H9 (cell line): Measurements from ENCODE around the gene HERPUD2. TPM values are rescaled to one million over a fixed set of nuclear protein-coding genes. Genes with fewer than 3 reads are reported as not detected.

Source experiments
- DNase-seq: peaks from one replicate; pipeline ENCODE4 v3.0.0-alpha.2; 2017
- H2AFZ ChIP-seq: one replicate; pipeline ENCODE4 v1.6.1; 2013; ENCODE audit warnings: mild to moderate bottlenecking, low read length, control low read depth, moderate library complexity
- H2AK5ac ChIP-seq: 2 replicates; pipeline ENCODE4 v1.6.1; 2013; ENCODE audit warnings: low read length, control low read depth, mixed read lengths; ENCODE audit not compliant: insufficient read length
- H2BK120ac ChIP-seq: one replicate; pipeline ENCODE4 v1.6.1; 2013; ENCODE audit warnings: low read depth, mild to moderate bottlenecking, low read length, control low read depth, inconsistent platforms; ENCODE audit not compliant: poor library complexity, severe bottlenecking
- H2BK12ac ChIP-seq: 2 replicates; pipeline ENCODE4 v1.6.1; 2013; ENCODE audit warnings: low read length, control low read depth, mixed read lengths, low read depth; ENCODE audit not compliant: insufficient read length
- H2BK15ac ChIP-seq: 2 replicates; pipeline ENCODE4 v1.6.1; 2013; ENCODE audit warnings: low read depth, low read length, control low read depth
- H2BK20ac ChIP-seq: one replicate; pipeline ENCODE4 v1.6.1; 2013; ENCODE audit warnings: low read depth, mild to moderate bottlenecking, low read length, control low read depth, inconsistent platforms; ENCODE audit not compliant: poor library complexity, severe bottlenecking
- H2BK5ac ChIP-seq: 2 replicates; pipeline ENCODE4 v1.6.1; 2013; ENCODE audit warnings: low read length, control low read depth, mixed read lengths; ENCODE audit not compliant: insufficient read length
- H3K14ac ChIP-seq: 2 replicates; pipeline ENCODE4 v1.6.1; 2013; ENCODE audit warnings: low read length, control low read depth; ENCODE audit not compliant: insufficient read depth
- H3K18ac ChIP-seq: 2 replicates; pipeline ENCODE4 v1.6.1; 2013; ENCODE audit warnings: low read depth, mild to moderate bottlenecking, mixed read lengths, low read length, control low read depth; ENCODE audit not compliant: insufficient read length
- H3K23ac ChIP-seq: 2 replicates; pipeline ENCODE4 v1.6.1; 2013; ENCODE audit warnings: low read length, control low read depth, mixed read lengths, low read depth; ENCODE audit not compliant: insufficient read length
- H3K23me2 ChIP-seq: 2 replicates; pipeline ENCODE4 v1.6.1; 2013; ENCODE audit warnings: low read depth, mild to moderate bottlenecking, mixed read lengths, low read length, control low read depth; ENCODE audit not compliant: insufficient read length, poor library complexity, severe bottlenecking
- H3K27ac ChIP-seq: 2 replicates; pipeline ENCODE4 v1.5.1; 2013; ENCODE audit warnings: low read length, control low read depth, mixed read lengths, low read depth; ENCODE audit not compliant: insufficient read length
- H3K27me3 ChIP-seq: 2 replicates; pipeline ENCODE4 v1.6.1; 2013; ENCODE audit warnings: low read length, control low read depth, inconsistent platforms; ENCODE audit not compliant: insufficient read depth
- H3K4ac ChIP-seq: 2 replicates; pipeline ENCODE4 v1.6.1; 2013; ENCODE audit warnings: low read depth, mild to moderate bottlenecking, control low read depth, inconsistent platforms, low read length, moderate library complexity
- H3K4me1 ChIP-seq: 2 replicates; pipeline ENCODE4 v1.6.1; 2013; ENCODE audit warnings: low read length, control low read depth, inconsistent platforms; ENCODE audit not compliant: insufficient read depth
- H3K4me2 ChIP-seq: 2 replicates; pipeline ENCODE4 v1.6.1; 2013; ENCODE audit warnings: low read length, control low read depth, mixed read lengths; ENCODE audit not compliant: insufficient read length, insufficient read depth
- H3K56ac ChIP-seq: 2 replicates; pipeline ENCODE4 v1.6.1; 2013; ENCODE audit warnings: low read depth, mild to moderate bottlenecking, mixed read lengths, low read length, control low read depth; ENCODE audit not compliant: insufficient read length
- H3K79me1 ChIP-seq: 2 replicates; pipeline ENCODE4 v1.6.1; 2013; ENCODE audit warnings: low read depth, mild to moderate bottlenecking, moderate library complexity, low read length, control low read depth, inconsistent platforms; ENCODE audit not compliant: insufficient read depth, poor library complexity, severe bottlenecking
- H3K79me2 ChIP-seq: 2 replicates; pipeline ENCODE4 v1.6.1; 2013; ENCODE audit warnings: low read length, control low read depth, inconsistent platforms; ENCODE audit not compliant: insufficient read depth
- H3K9ac ChIP-seq: 2 replicates; pipeline ENCODE4 v1.6.1; 2013; ENCODE audit warnings: low read length, control low read depth, mixed read lengths; ENCODE audit not compliant: insufficient read length; ENCODE audit errors: extremely low read depth
- H3K9me3 ChIP-seq: one replicate; pipeline ENCODE4 v1.6.1; 2013; ENCODE audit warnings: low read depth, low read length, inconsistent platforms; ENCODE audit not compliant: control insufficient read depth
- H3T11ph ChIP-seq: one replicate; pipeline ENCODE4 v1.6.1; 2013; ENCODE audit warnings: mild to moderate bottlenecking, low read length, control low read depth, inconsistent platforms
- H4K20me1 ChIP-seq: one replicate; pipeline ENCODE4 v1.6.1; 2013; ENCODE audit not compliant: control insufficient read depth, insufficient read length, insufficient read depth
- H4K5ac ChIP-seq: 2 replicates; pipeline ENCODE4 v1.6.1; 2013; ENCODE audit warnings: low read depth, mild to moderate bottlenecking, mixed read lengths, low read length, control low read depth; ENCODE audit not compliant: insufficient read length
- H4K8ac ChIP-seq: replicated peaks from 2 replicates; pipeline ENCODE4 v1.6.1; 2013; ENCODE audit warnings: low read length, control low read depth, mixed read lengths, low read depth; ENCODE audit not compliant: insufficient read length
- H4K91ac ChIP-seq: 2 replicates; pipeline ENCODE4 v1.6.1; 2013; ENCODE audit warnings: low read depth, mild to moderate bottlenecking, moderate library complexity, mixed read lengths, low read length, control low read depth; ENCODE audit not compliant: insufficient read length
- H3K27ac Mint-ChIP-seq, 3 experiments: 2 replicates in 2 of 3; 3 replicates in 1 of 3; pipeline ENCODE4 v1.8.0; 2020 to 2021; ENCODE audit warnings: mixed read lengths in 3 of 3, mild to moderate bottlenecking in 1 of 3, moderate library complexity in 1 of 3
- H3K27me3 Mint-ChIP-seq: 2 replicates; pipeline ENCODE4 v1.8.0; 2021; ENCODE audit warnings: low read depth, mild to moderate bottlenecking, moderate library complexity, mixed read lengths
- H3K36me3 Mint-ChIP-seq, 3 experiments: 2 replicates in 2 of 3; 3 replicates in 1 of 3; pipeline ENCODE4 v1.8.0; 2020 to 2021; ENCODE audit warnings: low read depth in 3 of 3, mixed read lengths in 3 of 3; ENCODE audit not compliant: insufficient read depth in 1 of 3
- H3K4me1 Mint-ChIP-seq, 2 experiments: 2 replicates each; pipeline ENCODE4 v1.8.0; 2020; ENCODE audit warnings: mixed read lengths in 2 of 2
- H3K4me3 Mint-ChIP-seq, 2 experiments: 2 replicates in 1 of 2; 3 replicates in 1 of 2; pipeline ENCODE4 v1.8.0; 2020 to 2021; ENCODE audit warnings: mild to moderate bottlenecking in 2 of 2, mixed read lengths in 2 of 2, moderate library complexity in 1 of 2
- H3K9me3 Mint-ChIP-seq, 2 experiments: 2 replicates in 1 of 2; 3 replicates in 1 of 2; pipeline ENCODE4 v1.8.0; 2020; ENCODE audit warnings: mild to moderate bottlenecking in 2 of 2, mixed read lengths in 2 of 2, moderate library complexity in 1 of 2
- CTCF ChIP-seq: fragments of 200-600 bp; sonication (generic); conservative IDR thresholded peaks from 3 replicates; pipeline ENCODE4 v1.8.0; 2021; ENCODE audit warnings: antibody characterized with exemption, mild to moderate bottlenecking
- WGBS: extraction: QIAGEN DNeasy Blood & Tissue Kit; methylation state at CpG from one replicate; pipeline ENCODE4 v1.1.7; 2013; ENCODE audit warnings: missing lambda C conversion rate, low lambda C conversion rate, mixed read lengths; ENCODE audit not compliant: insufficient read length; ENCODE audit errors: extremely low coverage; 5-methylcytosine and 5-hydroxymethylcytosine counted together
- total RNA-seq: library from RNA; stranded (reverse); gene quantifications from 2 replicates; pipeline ENCODE4 v1.2.1, GENCODE V29; 2021

Gene HERPUD2
- total RNA-seq, 1 experiment from 2014 or later, result 17.0 TPM

- WGBS, result no CpG with 5 or more reads among the region's 3 CpGs
- H3T11ph ChIP-seq, result no peak overlapping the region
Measured at GRCh38 chr7:35646289-35647023, 48.5 kb downstream of the HERPUD2 start.

More at GRCh38 chr7:35646289-35647023, 48.5 kb downstream of the HERPUD2 start:
- Mint-ChIP-seq H3K27me3 (no peaks in the 10 kb centered on the region), H3K4me3 (peak overlapping the region in 1 of 2 experiments; percentile 30; a peak in 1 of 5 replicates), H3K9me3 (peaks cover 0 to 3% of the 10 kb centered on the region in 2 experiments; a peak in 1 of 5 replicates), H3K4me1 (peaks cover 27 to 36% of the 10 kb centered on the region in 2 experiments), H3K27ac (peak overlapping the region; percentile 45 to 88 (median 86); a peak in 4 of 7 replicates), H3K36me3 (peaks cover 5 to 10% (median 6%) of the 10 kb centered on the region in 3 experiments; a peak in 6 of 7 replicates)
- H4K91ac ChIP-seq, result no peak overlapping the region
- no peaks in the 10 kb centered on the region for H3K9me3 ChIP-seq
- no peak overlapping the region for H2BK15ac ChIP-seq
- H2BK5ac ChIP-seq, result no peak overlapping the region
- H3K4me1 ChIP-seq, result peaks cover 5% of the 10 kb centered on the region; the same call in 1 of the 2 replicates
- no peak overlapping the region for H3K56ac ChIP-seq
- TF ChIP-seq CTCF, result no peak
- H3K4ac ChIP-seq, result no peak overlapping the region
- no peak overlapping the region for H3K14ac ChIP-seq
- H2AK5ac ChIP-seq, result no peak overlapping the region
- no peak overlapping the region for H3K18ac ChIP-seq
- H4K8ac ChIP-seq, result no peak overlapping the region
- no peaks in the 10 kb centered on the region for H3K79me1 ChIP-seq
- H2BK20ac ChIP-seq, result no peak overlapping the region
- H2AFZ ChIP-seq, result no peak overlapping the region
- no peaks in the 10 kb centered on the region for H3K79me2 ChIP-seq
- H3K27me3 ChIP-seq, result no peaks in the 10 kb centered on the region
- no peak overlapping the region for H4K5ac ChIP-seq
- H3K4me2 ChIP-seq, result no peak overlapping the region
- no peak for DNase-seq
- H2BK12ac ChIP-seq, result no peak overlapping the region
- H3K27ac ChIP-seq, result no peak overlapping the region
- H3K23me2 ChIP-seq, result peaks cover 2% of the 10 kb centered on the region
- no peak overlapping the region for H2BK120ac ChIP-seq
- H3K23ac ChIP-seq, result no peak overlapping the region
- no peaks in the 10 kb centered on the region for H4K20me1 ChIP-seq
- H3K9ac ChIP-seq, result no peak overlapping the region
